ENCODE data around the gene NAA20.

DNA sequence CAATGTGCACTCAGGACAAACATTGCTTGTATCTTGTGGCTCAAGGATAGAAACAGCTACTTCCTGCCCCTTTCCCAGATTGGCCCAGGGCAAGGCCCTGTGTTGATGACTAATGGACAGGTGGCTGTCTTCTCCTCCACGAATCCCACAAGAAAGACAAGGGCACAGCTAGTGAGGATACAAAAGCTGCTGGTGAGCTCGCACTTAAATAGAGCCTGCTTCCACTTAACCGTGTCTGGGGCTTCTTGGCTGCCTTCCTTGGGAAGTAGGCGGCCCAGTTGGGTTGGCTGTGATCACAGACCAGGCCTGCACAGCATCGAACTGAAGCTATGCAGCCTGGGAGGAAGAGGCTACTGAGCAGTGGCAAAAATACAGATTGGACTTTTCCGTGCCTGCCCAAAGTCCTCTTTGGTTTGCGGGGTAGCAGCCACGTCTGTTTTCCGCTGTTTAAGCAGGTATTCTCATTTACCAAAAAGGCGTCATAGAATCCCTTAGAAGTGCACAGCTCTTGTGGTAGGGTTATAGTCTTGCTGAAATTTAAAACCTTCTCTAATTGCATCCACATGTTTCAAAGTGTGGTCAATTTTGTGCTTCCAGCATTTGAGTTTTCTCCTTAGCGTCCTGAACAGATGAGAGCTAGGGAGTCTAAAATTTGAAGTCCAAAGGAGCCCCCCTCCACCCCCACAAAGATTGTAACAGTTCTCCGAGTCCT lies 23.0 kb upstream of the NAA20 start:
- TF ChIP-seq POLR2A (IDR thresholded peaks at IDR 0.05; ENCODE audit: low read depth, low read length) = no peak
- TF ChIP-seq TAF1 (IDR thresholded peaks at IDR 0.05; ENCODE audit: borderline replicate concordance, low read depth, low read length) = no peak
- TF ChIP-seq POLR2AphosphoS5 (IDR thresholded peaks at IDR 0.05; ENCODE audit: low read depth, low read length) = no peak
